Hepatocyte (in vitro differentiated cells): ENCODE measurements around the gene MUC6. TPM values are rescaled to one million over a fixed set of nuclear protein-coding genes. Genes with fewer than 3 reads are reported as not detected.

Experiments used
- DNase-seq: peaks from one replicate; pipeline ENCODE4 v3.0.0-alpha.2; 2016; ENCODE audit warnings: low spot score
- H2AFZ ChIP-seq: fragments of 200-600 bp; sonication (generic); 2 replicates; pipeline ENCODE4 v1.6.0; 2016; ENCODE audit warnings: antibody characterized with exemption, mild to moderate bottlenecking
- H3K27ac ChIP-seq: fragments of 200-600 bp; sonication (generic); 2 replicates; pipeline ENCODE4 v1.5.1; 2016; ENCODE audit warnings: mild to moderate bottlenecking
- H3K27me3 ChIP-seq: fragments of 200-600 bp; sonication (generic); 2 replicates; pipeline ENCODE4 v1.6.1; 2016
- H3K36me3 ChIP-seq: fragments of 200-600 bp; sonication (generic); replicated peaks from 2 replicates; pipeline ENCODE4 v1.5.1; 2016; ENCODE audit warnings: low read depth; ENCODE audit not compliant: insufficient read depth
- H3K4me1 ChIP-seq: fragments of 200-600 bp; sonication (generic); 2 replicates; pipeline ENCODE4 v1.5.1; 2016; ENCODE audit warnings: mild to moderate bottlenecking, moderate library complexity; ENCODE audit not compliant: insufficient read depth
- H3K4me2 ChIP-seq: fragments of 200-600 bp; sonication (generic); 2 replicates; pipeline ENCODE4 v1.6.0; 2016
- H3K4me3 ChIP-seq: fragments of 200-600 bp; sonication (generic); 2 replicates; pipeline ENCODE4 v1.5.1; 2016; ENCODE audit warnings: mild to moderate bottlenecking
- H3K79me2 ChIP-seq: fragments of 200-600 bp; sonication (generic); 2 replicates; pipeline ENCODE4 v1.6.0; 2017; ENCODE audit warnings: mild to moderate bottlenecking
- H3K9me2 ChIP-seq: fragments of 200-600 bp; sonication (generic); replicated peaks from 2 replicates; pipeline ENCODE4 v1.6.0; 2017; ENCODE audit warnings: mild to moderate bottlenecking; ENCODE audit not compliant: insufficient read depth
- H3K9me3 ChIP-seq: fragments of 200-600 bp; sonication (generic); 2 replicates; pipeline ENCODE4 v1.5.1; 2016; ENCODE audit warnings: low read depth, mild to moderate bottlenecking
- H4K20me1 ChIP-seq: fragments of 200-600 bp; sonication (generic); 2 replicates; pipeline ENCODE4 v1.6.0; 2016; ENCODE audit warnings: mild to moderate bottlenecking; ENCODE audit not compliant: insufficient read depth, poor library complexity, severe bottlenecking
- EZH2 ChIP-seq: fragments of 200-600 bp; sonication (generic); IDR thresholded peaks from 2 replicates; pipeline ENCODE4 v1.6.1; 2016; ENCODE audit warnings: antibody characterized with exemption, mild to moderate bottlenecking, borderline replicate concordance
- EZH2phosphoT487 ChIP-seq: fragments of 200-600 bp; sonication (generic); IDR thresholded peaks from one replicate; pipeline ENCODE4 v1.6.1; 2018; ENCODE audit warnings: antibody characterized with exemption, mild to moderate bottlenecking, low read depth, moderate library complexity; ENCODE audit not compliant: unreplicated experiment, severe bottlenecking
- WGBS: methylation state at CpG from one replicate; pipeline ENCODE4 v1.1.6; 2016; ENCODE audit warnings: low lambda C conversion rate; ENCODE audit errors: missing lambda C conversion rate; 5-methylcytosine and 5-hydroxymethylcytosine counted together
- polyA plus RNA-seq: library from polyadenylated mRNA; unstranded; fragments of >200 nt; fragmentation: Nextera tagmentation; extraction: Ambion mirVana; gene quantifications from 2 replicates; pipeline ENCODE4 v1.2.1, GENCODE V29; 2016
- total RNA-seq: library from RNA; depleted of rRNA; stranded (reverse); fragments of >200 nt; gene quantifications from 2 replicates; pipeline ENCODE4 v1.2.3, GENCODE V29; 2014
- TF ChIP-seq, protein P1 (sequence below): fragments of 200-600 bp; sonication (generic); IDR thresholded peaks from 2 replicates; pipeline ENCODE4 v1.5.1; 2016; ENCODE audit warnings: antibody characterized with exemption, mild to moderate bottlenecking; ENCODE audit not compliant: poor library complexity

The MUC6 gene
- total and polyA plus RNA-seq, 2 experiments from 2014 or later, result not detected

DNA sequence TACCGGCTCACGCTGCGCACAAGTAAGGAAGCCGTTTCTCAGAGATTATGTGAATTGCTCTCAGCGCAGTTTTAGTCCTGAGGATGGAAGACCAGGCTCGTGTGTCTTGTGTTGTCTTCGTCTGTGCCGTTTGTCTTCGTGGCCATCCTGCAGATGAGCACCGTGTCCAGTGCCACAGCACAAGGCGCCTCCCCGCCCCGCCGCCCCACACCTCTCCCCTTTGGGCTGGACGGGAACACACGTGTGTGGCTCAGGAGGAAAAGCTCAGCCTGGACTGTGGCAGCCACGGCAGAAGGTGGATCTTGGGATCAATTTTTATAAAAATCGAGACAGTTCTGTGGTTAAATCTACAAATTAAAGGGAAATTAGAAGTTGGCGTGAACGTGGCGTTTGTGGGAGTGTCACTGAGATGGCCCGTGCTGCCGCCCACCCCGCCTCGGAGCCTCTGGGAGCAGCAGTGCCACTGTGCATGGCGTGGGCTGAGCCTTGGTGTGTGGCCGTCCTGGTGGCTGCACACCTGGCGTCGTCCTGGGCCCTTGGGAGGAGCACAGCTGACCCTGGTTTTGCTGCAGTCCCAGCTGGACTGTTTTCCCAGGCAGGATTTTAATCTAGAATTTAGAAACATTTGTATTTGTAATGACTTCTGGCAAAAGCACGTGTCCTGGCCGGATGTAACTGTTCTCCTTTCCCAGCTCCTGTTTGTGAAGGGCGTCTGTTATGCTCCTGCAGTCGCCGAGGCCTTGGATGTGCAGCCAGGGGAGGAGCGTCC, 25.8 kb downstream of the MUC6 start:
- no peaks in the 10 kb centered on the region for H3K9me2 ChIP-seq
- no peak overlapping the region for H3K4me3 ChIP-seq
- H4K20me1 ChIP-seq, result no peaks in the 10 kb centered on the region
- TF ChIP-seq EZH2phosphoT487 (no peak), EZH2 (no peak)
- TF ChIP-seq, protein P1, sequence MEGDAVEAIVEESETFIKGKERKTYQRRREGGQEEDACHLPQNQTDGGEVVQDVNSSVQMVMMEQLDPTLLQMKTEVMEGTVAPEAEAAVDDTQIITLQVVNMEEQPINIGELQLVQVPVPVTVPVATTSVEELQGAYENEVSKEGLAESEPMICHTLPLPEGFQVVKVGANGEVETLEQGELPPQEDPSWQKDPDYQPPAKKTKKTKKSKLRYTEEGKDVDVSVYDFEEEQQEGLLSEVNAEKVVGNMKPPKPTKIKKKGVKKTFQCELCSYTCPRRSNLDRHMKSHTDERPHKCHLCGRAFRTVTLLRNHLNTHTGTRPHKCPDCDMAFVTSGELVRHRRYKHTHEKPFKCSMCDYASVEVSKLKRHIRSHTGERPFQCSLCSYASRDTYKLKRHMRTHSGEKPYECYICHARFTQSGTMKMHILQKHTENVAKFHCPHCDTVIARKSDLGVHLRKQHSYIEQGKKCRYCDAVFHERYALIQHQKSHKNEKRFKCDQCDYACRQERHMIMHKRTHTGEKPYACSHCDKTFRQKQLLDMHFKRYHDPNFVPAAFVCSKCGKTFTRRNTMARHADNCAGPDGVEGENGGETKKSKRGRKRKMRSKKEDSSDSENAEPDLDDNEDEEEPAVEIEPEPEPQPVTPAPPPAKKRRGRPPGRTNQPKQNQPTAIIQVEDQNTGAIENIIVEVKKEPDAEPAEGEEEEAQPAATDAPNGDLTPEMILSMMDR, result no peak
- no peak overlapping the region for H3K4me2 ChIP-seq
- H3K27ac ChIP-seq, result no peak overlapping the region
- H3K79me2 ChIP-seq, result no peaks in the 10 kb centered on the region
- H3K9me3 ChIP-seq, result no peaks in the 10 kb centered on the region
- no peaks in the 10 kb centered on the region for H3K36me3 ChIP-seq
- WGBS, result 97% methylated on average over 35 of the region's 35 CpGs
- no peaks in the 10 kb centered on the region for H3K4me1 ChIP-seq
- H3K27me3 ChIP-seq, result no peaks in the 10 kb centered on the region
- no peak for DNase-seq
- no peak overlapping the region for H2AFZ ChIP-seq

DNA sequence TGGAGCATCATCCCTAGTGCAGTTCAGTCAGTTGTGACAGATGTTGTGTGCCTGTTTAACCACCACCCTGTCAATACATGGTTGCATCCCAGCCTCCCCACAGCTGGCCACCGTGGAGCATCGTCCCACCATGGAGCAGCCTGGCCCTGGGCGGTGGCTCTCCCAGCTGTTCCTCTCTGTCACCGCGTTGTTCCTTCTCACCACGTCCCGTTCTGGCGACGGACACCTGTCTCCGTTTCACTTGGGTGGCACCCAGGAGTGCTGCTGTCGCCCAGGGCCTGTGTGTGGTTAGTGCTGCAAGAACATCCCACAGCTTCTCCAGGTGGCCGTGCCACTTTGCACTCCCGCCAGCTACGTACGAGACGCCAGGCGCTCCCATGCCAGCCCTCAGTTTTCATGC, 26.5 kb downstream of the MUC6 start:
- no peak for DNase-seq
- no peak overlapping the region for H3K27ac ChIP-seq
- H3K79me2 ChIP-seq, result no peaks in the 10 kb centered on the region
- 98% methylated on average over 17 of the region's 17 CpGs for WGBS
- H4K20me1 ChIP-seq, result no peaks in the 10 kb centered on the region
- TF ChIP-seq, protein P1, result no peak
- TF ChIP-seq EZH2 (no peak), EZH2phosphoT487 (no peak)
- no peak overlapping the region for H3K4me2 ChIP-seq
- H3K4me3 ChIP-seq, result no peak overlapping the region
- H3K9me3 ChIP-seq, result no peaks in the 10 kb centered on the region
- H3K27me3 ChIP-seq, result no peaks in the 10 kb centered on the region
- H2AFZ ChIP-seq, result no peak overlapping the region
- no peaks in the 10 kb centered on the region for H3K4me1 ChIP-seq
- H3K36me3 ChIP-seq, result no peaks in the 10 kb centered on the region
- H3K9me2 ChIP-seq, result no peaks in the 10 kb centered on the region

DNA sequence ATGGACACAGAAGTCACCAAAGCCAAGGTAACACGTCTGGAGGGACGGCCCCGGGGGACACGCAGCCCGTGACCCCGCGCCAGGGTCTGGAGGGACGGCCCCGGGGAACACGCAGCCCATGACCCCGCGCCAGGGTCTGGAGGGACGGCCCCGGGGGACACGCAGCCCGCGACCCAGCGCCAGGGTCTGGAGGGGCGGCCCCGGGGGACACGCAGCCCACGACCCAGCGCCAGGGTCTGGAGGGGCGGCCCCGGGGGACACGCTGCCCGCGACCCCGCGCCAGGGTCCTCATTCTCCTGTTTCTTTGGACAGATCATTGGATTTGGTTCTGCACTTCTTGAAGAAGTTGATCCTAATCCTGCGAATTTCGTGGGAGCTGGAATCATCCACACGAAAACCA, 27.1 kb downstream of the MUC6 start:
- H3K9me2 ChIP-seq, result no peaks in the 10 kb centered on the region
- no peaks in the 10 kb centered on the region for H3K79me2 ChIP-seq
- no peak overlapping the region for H3K4me3 ChIP-seq
- no peak for DNase-seq
- H3K4me1 ChIP-seq, result no peaks in the 10 kb centered on the region
- no peak overlapping the region for H2AFZ ChIP-seq
- H3K9me3 ChIP-seq, result no peaks in the 10 kb centered on the region
- H3K36me3 ChIP-seq, result no peaks in the 10 kb centered on the region
- H3K27me3 ChIP-seq, result no peaks in the 10 kb centered on the region
- H4K20me1 ChIP-seq, result no peaks in the 10 kb centered on the region
- H3K27ac ChIP-seq, result no peak overlapping the region
- no peak overlapping the region for H3K4me2 ChIP-seq
- TF ChIP-seq, protein P1, result no peak
- TF ChIP-seq EZH2 (no peak), EZH2phosphoT487 (no peak)
- 90% methylated on average over 17 of the region's 33 CpGs for WGBS

DNA sequence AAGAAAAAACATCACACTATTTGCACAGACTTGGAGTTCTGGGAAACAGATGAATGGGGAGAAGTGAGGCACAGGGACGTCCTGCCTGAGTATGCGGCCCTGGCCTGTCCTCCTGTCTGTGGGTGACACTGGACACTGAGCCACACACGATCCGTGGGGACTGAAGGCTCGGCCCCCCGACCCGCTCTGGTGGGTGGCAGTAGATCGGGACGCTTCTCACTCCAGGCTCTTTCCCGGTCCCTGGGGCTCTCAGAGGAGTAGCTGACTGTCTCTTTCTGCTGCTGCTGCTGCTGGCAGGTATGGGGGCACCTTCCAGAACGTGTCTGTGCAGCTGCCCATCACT, 27.7 kb downstream of the MUC6 start:
- no peak overlapping the region for H3K4me3 ChIP-seq
- H3K4me2 ChIP-seq, result no peak overlapping the region
- H3K4me1 ChIP-seq, result no peaks in the 10 kb centered on the region
- no peaks in the 10 kb centered on the region for H4K20me1 ChIP-seq
- no peaks in the 10 kb centered on the region for H3K79me2 ChIP-seq
- H3K27me3 ChIP-seq, result no peaks in the 10 kb centered on the region
- H3K9me3 ChIP-seq, result no peaks in the 10 kb centered on the region
- no peaks in the 10 kb centered on the region for H3K36me3 ChIP-seq
- DNase-seq, result no peak
- no peaks in the 10 kb centered on the region for H3K9me2 ChIP-seq
- no peak overlapping the region for H2AFZ ChIP-seq
- no peak overlapping the region for H3K27ac ChIP-seq
- TF ChIP-seq, protein P1, result no peak
- TF ChIP-seq EZH2 (no peak), EZH2phosphoT487 (no peak)
- WGBS, result 95% methylated on average over 11 of the region's 11 CpGs
